HuH-7.5 (cell line): ENCODE data around the gene THRAP3.
"Not testable (repeated sequence)": the region's sequence is repeated elsewhere in the genome, so short reads cannot be mapped to it uniquely, and the experiment has no call there.

ENCODE experiments used
- DNase-seq: peaks from one replicate; pipeline ENCODE4 v3.0.0; 2011; ENCODE audit warnings: low spot score

THRAP3 gene

DNA sequence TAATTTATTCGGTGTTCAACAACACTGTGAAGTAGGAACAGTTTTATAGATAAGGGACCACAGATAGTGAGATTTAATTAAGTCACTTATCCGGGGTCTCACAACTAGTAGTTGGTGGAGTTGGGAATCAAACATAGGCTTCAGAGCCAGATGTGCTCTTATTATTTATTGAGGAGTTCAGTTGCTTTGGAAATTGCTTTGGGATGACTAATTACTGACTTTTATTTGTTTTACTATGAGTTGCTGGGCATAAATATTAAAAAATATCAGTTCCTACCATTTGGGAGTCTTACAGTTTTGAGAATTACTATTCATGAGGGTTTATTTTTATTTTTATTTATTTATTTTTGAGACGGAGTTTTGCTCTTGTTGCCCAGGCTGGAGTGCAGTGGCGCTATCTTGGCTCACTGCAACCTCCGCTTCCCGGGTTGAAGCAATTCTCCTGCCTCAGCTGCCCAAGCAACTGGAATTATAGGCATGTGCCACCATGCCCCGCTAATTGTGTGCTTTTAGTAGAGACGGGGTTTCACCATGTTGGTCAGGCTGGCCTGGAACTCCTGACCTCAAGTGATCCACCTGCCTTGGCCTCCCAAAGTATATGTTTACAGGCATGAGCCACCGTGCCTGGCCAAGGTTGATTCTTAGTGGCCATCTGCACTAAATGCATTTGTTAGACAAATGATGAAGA is 27.7 kb downstream of the THRAP3 start:
- no peak for DNase-seq

DNA sequence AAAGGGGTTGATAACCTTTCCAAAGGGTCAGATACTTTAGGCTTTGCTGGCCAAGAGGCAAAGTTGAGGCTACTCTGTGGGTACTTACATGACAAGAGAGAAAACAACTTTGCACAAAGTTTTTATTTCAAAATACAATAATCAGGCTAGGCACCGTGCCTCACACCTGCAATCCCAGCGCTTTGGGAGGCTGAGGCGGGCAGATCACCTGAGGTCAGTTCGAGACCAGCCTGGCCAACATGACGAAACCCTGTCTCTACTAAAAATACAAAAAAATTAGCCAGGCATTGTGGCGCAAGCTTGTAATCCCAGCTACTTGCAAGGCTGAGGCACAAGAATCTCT is 28.2 kb downstream of the THRAP3 start:
- not testable (repeated sequence) for DNase-seq

DNA sequence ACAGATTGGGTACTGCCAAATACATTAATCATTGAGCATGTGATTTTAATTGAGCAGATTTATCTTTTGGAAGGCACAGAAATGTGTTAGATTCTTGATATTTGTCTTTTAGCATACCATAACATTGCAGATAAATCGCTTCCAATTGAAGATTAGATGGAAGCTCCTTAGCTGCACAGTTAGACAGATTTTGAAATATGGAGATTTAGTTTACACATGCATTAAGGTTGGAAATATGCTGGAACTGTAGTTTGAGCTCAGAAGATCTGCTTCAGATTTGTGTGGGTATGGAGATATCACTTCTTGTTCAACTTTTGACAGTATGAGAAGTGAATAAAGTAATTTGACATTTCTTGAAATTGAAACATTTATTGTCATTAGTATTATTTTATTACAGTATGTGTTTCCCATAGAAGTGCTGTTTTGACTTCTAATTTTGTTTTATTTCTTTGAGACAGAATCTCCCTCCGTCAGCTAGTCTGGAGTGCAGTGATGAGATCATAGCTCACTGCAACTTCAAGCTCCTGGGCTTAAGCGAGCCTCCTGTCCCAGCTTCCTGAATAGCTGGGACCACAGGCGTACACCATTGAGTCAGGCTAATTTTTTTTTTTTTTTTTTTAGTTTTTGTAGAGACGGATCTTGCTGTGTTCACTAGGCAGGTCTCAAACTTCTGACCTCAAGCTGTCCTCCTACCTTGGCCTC is 29.1 kb downstream of the THRAP3 start:
- no peak for DNase-seq

DNA sequence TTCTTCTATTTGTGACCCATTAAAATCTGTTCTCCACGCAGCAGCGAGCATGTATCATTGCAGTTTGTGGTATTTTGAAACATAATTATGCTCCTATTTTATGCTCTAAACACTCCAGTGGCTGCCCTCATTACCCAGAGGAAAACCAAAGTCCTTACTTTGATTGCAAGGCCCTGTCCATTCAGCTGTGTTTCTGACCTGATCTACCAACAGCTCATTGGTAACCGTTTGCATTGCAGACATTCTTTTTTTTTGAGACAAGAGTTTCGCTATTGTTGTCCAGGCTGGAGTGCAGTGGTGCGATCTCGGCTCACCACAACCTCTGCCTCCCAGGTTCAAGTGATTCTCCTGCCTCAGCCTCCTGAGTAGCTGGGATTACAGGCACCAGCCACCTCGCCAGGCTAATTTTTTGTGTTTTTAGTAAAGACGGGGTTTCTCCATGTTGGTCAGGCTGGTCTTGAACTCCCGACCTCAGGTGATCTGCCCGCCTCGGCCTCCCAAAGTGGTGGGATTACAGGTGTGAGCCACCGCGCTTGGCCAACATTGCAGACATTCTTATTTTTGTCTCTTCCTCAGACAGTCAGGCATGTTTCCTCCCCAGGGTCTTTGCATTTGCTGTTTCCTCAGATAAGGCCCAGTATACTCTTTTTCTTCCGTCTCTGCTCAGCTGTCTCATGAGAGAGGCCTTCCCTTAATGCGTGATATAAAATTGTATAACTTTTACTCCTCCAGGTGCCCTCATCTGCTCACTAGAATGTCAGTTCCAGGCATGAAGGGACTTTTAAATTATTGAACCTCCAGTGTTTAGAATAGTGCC is 32.5 kb downstream of the THRAP3 start:
- no peak for DNase-seq

DNA sequence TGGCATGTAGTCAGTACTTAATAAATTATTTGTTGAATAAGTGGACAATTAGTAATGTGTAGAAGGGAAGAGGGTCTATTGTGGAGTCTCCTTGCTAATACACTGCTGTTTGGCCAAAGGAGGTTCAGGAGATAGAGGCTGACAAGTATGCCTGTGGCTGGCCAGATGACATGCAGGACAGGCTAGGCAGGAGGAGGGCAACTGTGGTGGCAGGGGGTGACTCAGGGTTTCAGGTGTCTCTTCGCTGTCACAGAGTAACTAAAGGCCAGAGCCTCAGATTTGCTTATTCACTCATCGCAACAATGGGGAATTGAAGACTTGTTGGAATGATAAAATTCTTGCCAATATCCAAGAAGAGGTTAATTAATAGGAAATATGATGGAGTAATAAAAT is 33.1 kb downstream of the THRAP3 start:
- DNase-seq: no peak

DNA sequence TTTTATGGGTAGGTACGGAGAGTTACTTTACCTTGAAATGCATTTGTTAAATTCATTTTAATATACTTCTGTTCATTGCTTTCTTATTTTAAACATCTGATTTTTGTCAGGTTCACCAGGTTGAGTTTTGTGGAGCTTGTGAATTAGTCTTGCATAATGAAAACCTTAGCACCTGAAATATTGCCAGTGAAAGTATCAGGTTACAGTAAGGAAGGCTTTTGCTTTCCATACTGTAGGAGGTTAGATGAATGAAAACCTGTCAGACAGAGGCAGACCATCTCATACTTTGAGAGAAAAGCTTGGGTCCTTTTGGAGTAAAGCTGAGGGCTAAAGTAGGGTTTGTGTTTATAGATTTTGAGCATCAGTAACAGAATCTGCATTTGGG is 34.7 kb downstream of the THRAP3 start:
- DNase-seq: no peak

DNA sequence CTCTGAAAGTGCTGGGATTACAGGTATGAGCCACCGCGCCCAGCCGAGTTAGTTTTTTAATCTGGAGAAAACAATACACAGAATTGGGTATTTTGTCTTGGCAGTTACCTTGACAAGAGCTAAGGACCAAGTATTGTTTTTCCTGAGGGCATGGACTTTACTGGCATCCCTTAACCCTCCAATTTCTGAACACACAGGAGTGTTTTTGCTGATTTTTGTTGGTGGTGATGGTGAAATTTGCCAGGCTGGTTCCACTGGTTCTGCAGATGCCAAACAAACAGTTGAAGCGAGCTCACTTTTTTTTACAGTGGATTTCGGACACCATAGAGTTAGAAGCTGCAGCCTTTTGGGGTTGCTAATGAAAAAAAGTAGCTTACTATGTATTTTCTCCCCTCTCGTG is 44.7 kb downstream of the THRAP3 start:
- DNase-seq: no peak

DNA sequence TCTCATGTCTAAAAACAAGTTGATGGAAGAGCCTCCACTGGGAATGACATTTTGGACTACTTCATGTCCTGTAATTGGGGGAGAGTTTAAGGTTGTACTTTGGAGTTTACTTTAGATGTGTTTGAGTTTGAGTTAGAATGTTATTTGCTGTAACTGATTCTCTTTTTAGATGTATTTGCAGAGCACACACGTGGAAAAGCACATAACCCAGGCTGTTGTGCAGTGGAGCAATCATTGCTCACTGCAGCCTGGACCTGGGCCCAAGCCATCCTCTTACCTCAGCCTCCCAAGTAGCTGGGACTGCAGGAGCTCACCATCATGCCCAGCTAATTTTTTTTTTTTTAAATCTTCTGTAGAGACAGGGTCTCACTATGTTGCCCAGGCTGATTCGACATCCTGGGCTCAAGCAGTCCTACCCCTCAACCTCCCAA is 45.2 kb downstream of the THRAP3 start:
- DNase-seq: peak; percentile 23

DNA sequence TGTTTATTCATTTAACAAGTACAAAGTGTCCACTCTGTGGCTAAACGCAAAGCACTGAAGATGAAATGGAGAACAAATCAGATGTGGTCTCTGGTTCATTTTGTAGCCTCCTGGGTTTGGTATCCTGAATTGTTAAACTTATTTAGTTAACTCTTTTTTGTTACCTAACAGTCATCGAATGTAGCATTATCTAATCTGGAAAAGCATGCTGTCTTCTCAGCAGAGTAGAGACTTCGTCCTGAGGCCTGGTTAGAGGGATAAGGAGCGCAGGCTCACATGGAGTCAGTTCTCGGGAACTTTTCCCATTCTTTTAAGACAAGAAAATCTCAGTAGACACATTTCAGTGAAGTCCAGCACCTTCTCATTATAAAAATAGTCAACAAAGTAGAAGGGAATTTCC is 48.8 kb downstream of the THRAP3 start:
- DNase-seq: no peak

DNA sequence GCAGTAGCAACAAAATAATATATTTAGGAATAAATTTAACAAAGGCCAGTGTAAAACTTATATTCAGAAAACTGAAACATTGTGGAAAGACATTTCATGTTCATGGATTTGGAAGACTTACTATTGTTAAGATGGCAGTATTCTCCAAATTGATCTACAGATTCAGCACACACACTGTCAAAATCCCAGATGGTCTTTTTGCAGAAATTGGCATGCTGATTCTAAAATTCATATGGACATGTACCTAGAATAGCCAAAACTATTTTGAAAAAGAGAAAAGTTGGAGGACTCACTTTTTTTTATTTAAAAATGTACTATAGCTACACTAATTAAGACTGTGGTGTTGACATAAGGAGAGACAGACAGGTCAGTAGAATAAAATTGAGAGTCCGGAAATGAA is 50.0 kb downstream of the THRAP3 start:
- DNase-seq: no peak

DNA sequence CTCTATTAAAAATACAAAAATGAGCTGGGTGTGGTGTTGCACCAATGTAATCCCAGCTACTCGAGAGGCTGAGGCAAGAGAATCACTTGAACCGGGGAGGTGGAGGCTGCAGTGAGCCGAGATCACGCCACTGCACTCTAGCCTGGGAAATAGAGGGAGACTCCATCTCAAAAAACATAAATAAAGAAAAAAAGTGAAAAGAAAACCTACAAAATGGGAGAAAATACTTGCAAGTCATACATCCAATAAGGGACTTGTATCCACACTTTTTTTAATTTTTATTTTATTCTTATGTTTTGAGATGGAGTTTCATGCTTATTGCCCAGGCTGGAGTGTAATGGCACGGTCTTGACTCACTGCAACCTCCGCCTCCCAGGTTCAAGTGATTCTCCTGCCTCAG is 52.4 kb downstream of the THRAP3 start:
- DNase-seq: no peak

DNA sequence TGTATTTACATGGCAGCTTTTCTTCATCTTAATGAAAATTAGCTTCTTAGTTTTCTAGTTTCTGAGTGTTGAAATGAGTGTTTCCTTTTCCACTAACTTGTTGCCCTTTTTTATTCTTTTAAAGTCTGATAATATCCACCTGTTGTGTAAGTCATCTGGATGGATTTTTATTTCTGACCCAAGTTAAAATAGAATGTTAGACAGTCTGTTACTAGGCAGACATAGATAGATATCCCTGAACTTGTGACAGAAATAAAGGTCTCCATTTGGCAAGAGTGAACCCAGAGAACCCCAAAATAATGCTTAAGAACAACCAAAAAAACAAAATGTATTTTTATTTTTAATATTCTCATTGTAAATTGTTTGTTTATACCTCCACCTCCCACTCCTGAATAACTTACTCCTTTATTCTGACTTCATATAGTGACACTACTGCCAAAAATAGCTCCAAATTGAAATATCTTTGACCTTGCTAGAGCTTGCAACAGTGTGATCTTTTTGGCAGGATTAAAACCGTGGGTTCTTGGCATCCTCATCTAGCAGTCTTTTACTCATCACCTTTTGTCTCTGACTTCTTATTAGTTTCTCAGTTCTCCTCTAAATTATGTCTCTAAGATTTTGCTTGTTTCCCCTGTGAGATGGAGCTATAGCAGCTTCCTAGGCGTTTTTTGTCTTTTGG is 55.0 kb downstream of the THRAP3 start:
- no peak for DNase-seq

DNA sequence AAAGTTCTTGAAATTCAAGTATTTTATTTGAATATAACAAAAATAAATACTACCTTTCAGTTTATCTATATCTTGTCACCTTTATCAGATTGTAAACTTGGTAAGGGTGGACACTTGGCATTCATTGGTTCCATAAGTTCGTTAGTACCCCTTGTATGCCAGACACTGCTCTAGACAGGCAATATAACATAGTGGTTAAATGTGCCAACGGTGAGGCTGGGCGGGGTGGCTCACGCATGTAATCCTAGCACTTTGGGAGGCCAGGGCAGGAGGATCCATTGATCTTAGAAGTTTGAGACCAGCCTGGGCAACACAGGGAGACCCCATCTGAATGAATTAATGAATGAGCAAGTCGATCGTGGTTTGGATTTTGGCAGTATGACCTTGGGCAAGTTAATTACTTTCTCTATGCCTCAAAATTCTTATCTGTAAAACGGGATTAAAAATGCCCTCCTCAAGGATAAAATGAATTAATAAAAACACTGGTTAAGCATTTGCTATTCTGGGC is 55.6 kb downstream of the THRAP3 start:
- no peak for DNase-seq

DNA sequence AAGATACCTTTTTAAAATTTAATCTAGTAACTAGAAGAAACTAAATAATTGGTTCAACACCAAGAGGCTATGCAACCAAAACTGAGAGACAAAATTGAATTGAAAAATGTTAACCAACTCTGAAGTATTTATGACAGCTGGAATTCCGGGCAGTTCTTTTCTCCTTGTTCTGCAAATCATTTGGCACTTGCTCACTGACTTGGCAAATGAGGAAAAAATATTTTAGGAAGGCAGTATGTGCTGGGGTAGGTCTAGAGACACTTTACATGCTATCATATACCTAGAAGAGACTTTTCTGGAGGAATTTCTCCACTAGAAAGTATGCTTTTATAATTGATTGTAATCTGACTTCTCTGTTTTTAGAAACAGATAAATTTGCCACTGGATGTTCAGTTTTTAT is 59.8 kb downstream of the THRAP3 start:
- no peak for DNase-seq

DNA sequence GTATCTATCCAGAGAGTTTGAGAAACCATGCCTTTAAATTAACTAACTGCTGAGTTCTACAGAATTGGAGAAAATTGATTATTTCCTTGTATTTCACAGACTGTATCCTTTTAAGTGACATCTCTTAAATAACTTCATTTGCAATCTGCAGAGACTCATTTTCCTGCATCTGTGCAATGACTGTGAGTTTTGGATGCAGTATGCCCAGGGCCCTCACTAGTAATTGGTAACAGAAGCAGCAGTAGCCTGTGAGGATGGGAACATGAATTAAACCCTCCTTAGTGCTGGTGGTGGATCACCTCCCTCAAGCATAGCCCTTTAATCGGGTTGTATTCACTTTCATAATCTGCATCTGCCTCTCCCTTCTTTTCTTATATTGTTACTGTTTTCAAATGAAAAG is 60.3 kb downstream of the THRAP3 start:
- no peak for DNase-seq

DNA sequence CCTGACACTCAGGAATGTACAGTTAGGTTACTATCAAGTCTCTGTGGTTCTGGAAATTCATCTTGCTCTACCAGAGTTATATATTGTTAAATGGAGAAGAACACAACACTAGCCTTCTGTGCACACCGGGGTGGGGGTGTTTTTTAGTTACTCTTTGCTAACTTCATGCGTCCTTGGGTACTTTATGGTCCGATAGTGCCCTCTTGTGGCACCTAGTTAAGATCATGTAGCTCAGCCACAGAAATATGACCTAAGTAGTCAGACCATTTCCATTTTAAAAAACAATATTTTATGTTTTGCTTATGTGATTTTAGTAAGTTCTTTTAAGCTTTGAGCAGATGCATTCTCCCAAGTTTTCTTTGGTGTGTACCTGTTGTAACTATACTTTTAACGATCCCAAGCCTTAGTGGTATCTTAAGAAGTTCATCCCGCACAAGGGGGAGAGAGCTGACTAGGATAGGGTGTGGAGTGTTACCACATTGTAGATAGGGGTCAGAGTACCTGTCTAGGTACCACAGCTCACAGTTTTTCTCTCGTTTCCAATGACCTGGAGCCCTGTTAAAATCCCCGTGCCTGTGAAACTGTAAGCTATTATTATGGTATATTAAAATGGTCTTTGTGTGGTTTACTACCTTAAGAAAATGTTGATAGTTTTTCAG is 61.3 kb downstream of the THRAP3 start:
- peak; percentile 51 for DNase-seq

DNA sequence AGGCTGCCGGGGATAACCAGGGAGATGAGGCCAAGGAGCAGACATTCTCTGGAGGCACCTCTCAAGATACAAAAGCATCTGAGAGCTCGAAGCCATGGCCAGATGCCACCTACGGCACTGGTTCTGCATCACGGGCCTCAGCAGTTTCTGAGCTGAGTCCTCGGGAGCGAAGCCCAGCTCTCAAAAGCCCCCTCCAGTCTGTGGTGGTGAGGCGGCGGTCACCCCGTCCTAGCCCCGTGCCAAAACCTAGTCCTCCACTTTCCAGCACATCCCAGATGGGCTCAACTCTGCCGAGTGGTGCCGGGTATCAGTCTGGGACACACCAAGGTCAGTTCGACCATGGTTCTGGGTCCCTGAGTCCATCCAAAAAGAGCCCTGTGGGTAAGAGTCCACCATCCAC is 62.6 kb downstream of the THRAP3 start:
- DNase-seq: no peak

DNA sequence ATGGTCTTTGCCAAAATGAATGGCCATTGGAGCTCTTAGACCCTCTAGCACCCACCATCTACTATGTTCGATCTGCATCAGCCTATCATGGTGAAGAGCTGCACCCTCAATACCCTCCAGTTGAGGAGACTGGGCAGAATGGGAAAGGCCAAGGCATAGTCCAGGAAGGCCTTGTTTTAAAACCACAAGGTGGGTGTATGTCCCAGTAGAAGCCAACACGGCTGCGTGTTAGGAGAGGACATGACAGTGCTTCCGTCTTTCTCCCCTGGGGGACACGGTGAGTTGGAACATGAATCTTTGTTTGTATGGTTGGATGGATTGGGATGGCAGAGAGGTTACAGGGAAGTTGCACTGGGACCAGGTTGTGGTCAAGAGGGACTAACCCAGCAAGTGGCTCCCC is 63.4 kb downstream of the THRAP3 start:
- no peak for DNase-seq

DNA sequence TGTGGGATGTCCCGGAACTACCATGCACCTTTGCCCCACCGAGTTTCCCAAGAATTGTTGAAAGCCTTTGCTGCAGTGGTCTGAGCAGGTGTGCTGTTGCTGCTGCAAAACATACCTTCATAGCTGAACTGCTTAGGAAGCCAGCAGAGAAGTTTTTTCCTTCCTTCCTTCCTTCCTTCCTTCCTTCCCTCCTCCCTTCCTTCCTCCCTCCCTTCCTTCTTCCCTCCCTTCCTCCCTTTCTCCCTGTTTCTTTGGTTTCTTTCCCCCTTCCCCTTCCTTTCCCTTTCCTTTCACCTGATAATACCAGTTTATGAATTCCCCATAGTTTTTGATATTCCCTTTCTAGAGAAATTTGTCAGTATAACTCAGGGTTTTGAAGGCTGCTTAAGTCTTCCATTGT is 71.1 kb downstream of the THRAP3 start:
- no peak for DNase-seq

DNA sequence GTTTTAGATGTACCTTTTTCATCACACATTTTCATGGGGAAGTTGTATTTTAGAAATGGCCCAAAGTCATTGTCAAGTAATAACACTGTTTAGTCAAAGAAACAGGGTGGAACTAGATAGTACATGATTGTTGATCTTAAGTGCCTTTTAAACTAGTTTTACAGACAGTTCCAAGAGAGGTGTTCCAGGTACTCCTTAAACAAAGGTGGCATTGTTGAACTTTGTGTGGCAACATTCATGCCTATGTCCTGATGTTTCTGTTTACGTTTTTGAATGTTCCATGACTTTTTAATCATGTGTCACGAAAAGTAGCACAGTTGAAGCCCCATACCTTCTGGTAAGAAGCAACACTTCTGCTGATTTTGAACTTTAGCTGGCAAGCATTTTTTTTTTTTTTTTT is 72.8 kb downstream of the THRAP3 start:
- no peak for DNase-seq

DNA sequence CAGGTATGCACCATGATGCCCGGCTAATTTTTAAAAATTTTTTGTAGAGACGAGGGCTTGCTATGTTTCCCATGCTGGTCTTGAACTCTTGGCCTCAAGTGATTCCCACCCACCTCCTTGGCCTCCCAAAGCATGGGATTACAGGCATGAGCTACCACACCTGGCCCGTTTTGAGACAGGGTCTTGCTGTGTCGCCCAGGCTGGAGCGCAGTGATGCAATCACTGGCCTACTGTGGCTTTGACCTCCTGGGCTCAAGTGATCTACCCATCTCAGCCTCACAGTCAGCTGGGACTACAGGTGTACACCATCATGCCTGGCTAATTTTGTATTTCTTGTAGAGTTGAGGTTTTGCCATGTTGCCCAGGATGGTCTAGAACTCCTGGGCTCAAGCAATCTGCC is 74.4 kb downstream of the THRAP3 start:
- DNase-seq: no peak

DNA sequence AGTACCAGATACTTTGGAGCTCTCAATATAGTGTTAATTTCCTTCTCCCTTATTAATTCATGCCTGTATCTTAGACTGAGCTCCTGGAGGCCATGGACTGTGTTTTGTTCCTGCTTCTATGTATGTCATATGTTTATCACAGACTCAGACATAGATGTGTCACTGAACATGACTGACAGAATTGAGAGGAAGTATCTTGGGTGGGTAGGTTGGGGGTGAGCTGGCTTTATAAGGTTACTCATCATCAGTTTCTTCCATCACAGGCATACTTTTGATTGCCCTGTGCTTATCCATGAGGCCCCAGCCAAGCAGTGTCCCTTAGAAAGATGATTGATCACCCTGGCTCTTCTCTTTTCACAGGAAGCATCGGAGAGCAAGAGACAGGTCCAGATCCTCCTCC is 76.3 kb downstream of the THRAP3 start:
- no peak for DNase-seq
